Measurements from ENCODE around the gene LCE3B. TPM values are rescaled to one million over a fixed set of nuclear protein-coding genes. Genes with fewer than 3 reads are reported as not detected.
"Not testable (repeated sequence)": the region's sequence is repeated elsewhere in the genome, so short reads cannot be mapped to it uniquely, and the experiment has no call there.

LCE3B gene
- not detected for total RNA-seq (ENCODE audit: unreplicated experiment)
- long read RNA-seq: 0 reads

- TF ChIP-seq, protein P1, sequence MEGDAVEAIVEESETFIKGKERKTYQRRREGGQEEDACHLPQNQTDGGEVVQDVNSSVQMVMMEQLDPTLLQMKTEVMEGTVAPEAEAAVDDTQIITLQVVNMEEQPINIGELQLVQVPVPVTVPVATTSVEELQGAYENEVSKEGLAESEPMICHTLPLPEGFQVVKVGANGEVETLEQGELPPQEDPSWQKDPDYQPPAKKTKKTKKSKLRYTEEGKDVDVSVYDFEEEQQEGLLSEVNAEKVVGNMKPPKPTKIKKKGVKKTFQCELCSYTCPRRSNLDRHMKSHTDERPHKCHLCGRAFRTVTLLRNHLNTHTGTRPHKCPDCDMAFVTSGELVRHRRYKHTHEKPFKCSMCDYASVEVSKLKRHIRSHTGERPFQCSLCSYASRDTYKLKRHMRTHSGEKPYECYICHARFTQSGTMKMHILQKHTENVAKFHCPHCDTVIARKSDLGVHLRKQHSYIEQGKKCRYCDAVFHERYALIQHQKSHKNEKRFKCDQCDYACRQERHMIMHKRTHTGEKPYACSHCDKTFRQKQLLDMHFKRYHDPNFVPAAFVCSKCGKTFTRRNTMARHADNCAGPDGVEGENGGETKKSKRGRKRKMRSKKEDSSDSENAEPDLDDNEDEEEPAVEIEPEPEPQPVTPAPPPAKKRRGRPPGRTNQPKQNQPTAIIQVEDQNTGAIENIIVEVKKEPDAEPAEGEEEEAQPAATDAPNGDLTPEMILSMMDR (IDR thresholded peaks at IDR 0.05; ENCODE audit: partially characterized antibody, unreplicated experiment): no peak
- no peak within 1 kb of the TSS for H3K4me3 Mint-ChIP-seq (ENCODE audit: unreplicated experiment)
- no peaks in the 10 kb centered on the region for H3K27me3 Mint-ChIP-seq (ENCODE audit: unreplicated experiment)
- H3K27ac Mint-ChIP-seq (ENCODE audit: unreplicated experiment): no peak within 1 kb of the TSS
- peaks cover 2% of the 10 kb centered on the region for H3K9me3 Mint-ChIP-seq (ENCODE audit: unreplicated experiment)
- H3K4me1 Mint-ChIP-seq (ENCODE audit: low read depth, unreplicated experiment): no peaks in the 10 kb centered on the region
- peaks cover 3% of the 10 kb centered on the region for H3K36me3 Mint-ChIP-seq (ENCODE audit: unreplicated experiment)
- no peak for DNase-seq
These were observed at the start of gene LCE3B for GRCh38 chr1:152613511-152613910. Gene LCE3B (plus strand): TSS chr1:152613811. CDS start chr1:152613811, 0 bp downstream.

GRCh38 chr1:152565115-152565514 lies 48.5 kb upstream of the LCE3B start:
- peaks cover 2% of the 10 kb centered on the region for H3K27me3 Mint-ChIP-seq (ENCODE audit: unreplicated experiment)
- DNase-seq: no peak

DNA sequence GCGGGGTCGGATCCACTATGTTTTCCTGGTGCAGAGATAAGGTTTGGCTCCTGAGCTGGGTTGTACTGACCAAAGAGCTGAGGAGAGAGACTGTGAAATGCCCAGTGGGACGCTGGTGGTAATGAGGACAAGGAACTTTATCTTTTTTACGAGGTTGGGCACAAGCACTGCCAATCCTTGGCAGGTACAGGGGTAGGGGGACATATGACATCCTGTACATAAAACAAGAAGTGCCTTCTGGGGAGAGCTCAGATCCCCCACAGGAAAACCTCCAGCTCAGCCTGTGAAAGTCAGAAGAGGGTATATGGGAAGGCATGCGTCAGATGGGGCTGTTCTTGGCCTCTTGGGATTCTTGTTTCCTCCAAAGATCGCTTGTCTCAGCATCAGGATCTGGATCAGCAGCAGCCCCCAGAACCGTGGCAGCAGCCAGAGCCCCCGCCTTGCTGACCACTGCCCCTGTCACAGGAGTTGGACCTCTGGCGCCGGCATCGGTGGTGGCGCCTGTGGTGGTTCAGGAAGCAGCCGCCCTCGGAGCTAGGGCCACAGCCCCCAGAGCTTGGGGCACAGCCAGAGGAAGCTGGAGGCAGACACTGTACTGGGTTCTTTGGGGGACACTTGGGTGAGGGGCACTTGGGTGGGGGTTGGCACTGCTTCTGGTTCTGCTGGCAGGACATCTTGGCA lies 47.9 kb upstream of the LCE3B start:
- peaks cover 2% of the 10 kb centered on the region for H3K27me3 Mint-ChIP-seq (ENCODE audit: unreplicated experiment)
- no peaks in the 10 kb centered on the region for H3K4me1 Mint-ChIP-seq (ENCODE audit: low read depth, unreplicated experiment)
- TF ChIP-seq, protein P1 (IDR thresholded peaks at IDR 0.05; ENCODE audit: partially characterized antibody, unreplicated experiment): no peak
- peaks cover 2% of the 10 kb centered on the region for H3K9me3 Mint-ChIP-seq (ENCODE audit: unreplicated experiment)
- no peak overlapping the region for H3K4me3 Mint-ChIP-seq (ENCODE audit: unreplicated experiment)
- no peak overlapping the region for H3K27ac Mint-ChIP-seq (ENCODE audit: unreplicated experiment)
- H3K36me3 Mint-ChIP-seq (ENCODE audit: unreplicated experiment): no peaks in the 10 kb centered on the region
- DNase-seq: no peak

More at GRCh38 chr1:152565115-152565514, 48.5 kb upstream of the LCE3B start:
- Mint-ChIP-seq H3K4me3 (ENCODE audit: unreplicated experiment) (no peak overlapping the region), H3K9me3 (ENCODE audit: unreplicated experiment) (peaks cover 2% of the 10 kb centered on the region), H3K4me1 (ENCODE audit: low read depth, unreplicated experiment) (no peaks in the 10 kb centered on the region), H3K36me3 (ENCODE audit: unreplicated experiment) (no peaks in the 10 kb centered on the region), H3K27ac (ENCODE audit: unreplicated experiment) (no peak overlapping the region)
- TF ChIP-seq, protein P1 (IDR thresholded peaks at IDR 0.05; ENCODE audit: partially characterized antibody, unreplicated experiment): no peak

DNA sequence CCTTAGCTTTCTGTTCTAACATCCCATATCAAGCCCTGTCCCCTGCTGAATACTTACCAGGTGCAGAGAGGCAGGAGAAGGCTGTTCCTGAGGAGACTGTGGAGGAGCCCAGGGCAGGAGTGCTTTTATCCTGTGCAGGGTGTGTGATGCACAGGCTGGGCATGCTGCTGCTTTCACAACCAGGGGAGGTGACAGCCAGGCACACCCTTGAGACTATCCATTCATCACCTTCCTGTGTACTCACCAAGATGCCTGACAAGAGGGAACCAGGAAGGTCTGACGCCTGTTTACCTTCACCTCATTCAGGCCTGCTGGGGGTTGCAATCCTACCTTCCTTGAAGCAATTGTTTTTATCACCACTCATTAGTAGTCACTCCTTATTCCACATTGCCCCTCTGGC lies 46.9 kb upstream of the LCE3B start, which contains the start of gene LCE3E:
TSS of gene LCE3E (minus strand) at position 100 of the 400 bp plus-strand sequence. CDS start 572 bp downstream, outside the sequence.
- Mint-ChIP-seq H3K27ac (ENCODE audit: unreplicated experiment) (no peak within 1 kb of the TSS), H3K9me3 (ENCODE audit: unreplicated experiment) (peaks cover 2% of the 10 kb centered on the region), H3K27me3 (ENCODE audit: unreplicated experiment) (peaks cover 2% of the 10 kb centered on the region), H3K4me3 (ENCODE audit: unreplicated experiment) (no peak within 1 kb of the TSS), H3K36me3 (ENCODE audit: unreplicated experiment) (no peaks in the 10 kb centered on the region), H3K4me1 (ENCODE audit: low read depth, unreplicated experiment) (no peaks in the 10 kb centered on the region)
- no peak for DNase-seq
- TF ChIP-seq, protein P1 (IDR thresholded peaks at IDR 0.05; ENCODE audit: partially characterized antibody, unreplicated experiment): no peak

- Mint-ChIP-seq H3K36me3 (ENCODE audit: unreplicated experiment) (no peaks in the 10 kb centered on the region), H3K27me3 (ENCODE audit: unreplicated experiment) (no peaks in the 10 kb centered on the region), H3K9me3 (ENCODE audit: unreplicated experiment) (peaks cover 4% of the 10 kb centered on the region), H3K4me3 (ENCODE audit: unreplicated experiment) (no peak overlapping the region), H3K4me1 (ENCODE audit: low read depth, unreplicated experiment) (no peaks in the 10 kb centered on the region), H3K27ac (ENCODE audit: unreplicated experiment) (no peak overlapping the region)
- no peak for DNase-seq
- TF ChIP-seq, protein P1 (IDR thresholded peaks at IDR 0.05; ENCODE audit: partially characterized antibody, unreplicated experiment): no peak
These were observed 36.4 kb upstream of the LCE3B start for GRCh38 chr1:152577168-152577567.

GRCh38 chr1:152579526-152579925 lies 34.1 kb upstream of the LCE3B start:
- not testable (repeated sequence) for H3K9me3 Mint-ChIP-seq (ENCODE audit: unreplicated experiment); H3K27me3 Mint-ChIP-seq (ENCODE audit: unreplicated experiment); H3K27ac Mint-ChIP-seq (ENCODE audit: unreplicated experiment); DNase-seq; H3K4me1 Mint-ChIP-seq (ENCODE audit: low read depth, unreplicated experiment); H3K36me3 Mint-ChIP-seq (ENCODE audit: unreplicated experiment); H3K4me3 Mint-ChIP-seq (ENCODE audit: unreplicated experiment)
